Measurements from ENCODE around the gene PJA1. TPM values are rescaled to one million over a fixed set of nuclear protein-coding genes. Genes with fewer than 3 reads are reported as not detected.

Gene PJA1
- total RNA-seq, 5 donors from 2014 or later (not counting 1 experiment from before 2014, with no cell fraction given) = 23.8 to 32.2 (median 26.8) TPM

- no peaks in the 10 kb centered on the region for H3K36me3 ChIP-seq (ENCODE audit: control insufficient read depth in 2 of 2, extremely low read depth in 1 of 2, insufficient read depth in 1 of 2, low read length in 1 of 2)
- no peaks in the 10 kb centered on the region for H3K4me1 ChIP-seq (ENCODE audit: control insufficient read depth in 1 of 2, extremely low read depth in 1 of 2, insufficient read depth in 2 of 2, low read length in 2 of 2)
- no peak overlapping the region for H3K4me3 Mint-ChIP-seq
- H3K27me3 Mint-ChIP-seq = peaks cover 2 to 31% of the 10 kb centered on the region in 2 donors
- H3K27ac ChIP-seq (ENCODE audit: low read length) = no peak overlapping the region
- POLR2A ChIA-PET = interaction anchor here in 1 of 2 donors (1.2 kb wide), 1 partner anchor 10 kb away, joined by 3 read pairs; no protein-coding TSS in a partner anchor
- WGBS (ENCODE audit: insufficient coverage) = no CpG with 5 or more reads among the region's 4 CpGs
- H3K4me1 Mint-ChIP-seq = no peaks in the 10 kb centered on the region
- H3K4me3 ChIP-seq (ENCODE audit: control insufficient read depth in 1 of 2, extremely low read depth in 1 of 2, low read length in 1 of 2) = no peak overlapping the region
- no peaks in the 10 kb centered on the region for H3K36me3 Mint-ChIP-seq
- H3K27ac Mint-ChIP-seq = no peak overlapping the region
- H3K9me3 ChIP-seq = no peaks in the 10 kb centered on the region
- peaks cover 0 to 2% of the 10 kb centered on the region in 2 experiments for H3K27me3 ChIP-seq (replicated peaks in 1 of 2; ENCODE audit: control insufficient read depth in 2 of 2, extremely low read depth in 1 of 2, insufficient read depth in 2 of 2, low read length in 1 of 2)
- no peak for ATAC-seq (replicated peaks in 1 of 4)
- CTCF ChIA-PET = no interaction called here
- no peaks in the 10 kb centered on the region for H3K9me3 Mint-ChIP-seq
- DNase-seq = no peak
These were observed 18.5 kb downstream of the PJA1 start for GRCh38 chrX:69146739-69147138.

DNA sequence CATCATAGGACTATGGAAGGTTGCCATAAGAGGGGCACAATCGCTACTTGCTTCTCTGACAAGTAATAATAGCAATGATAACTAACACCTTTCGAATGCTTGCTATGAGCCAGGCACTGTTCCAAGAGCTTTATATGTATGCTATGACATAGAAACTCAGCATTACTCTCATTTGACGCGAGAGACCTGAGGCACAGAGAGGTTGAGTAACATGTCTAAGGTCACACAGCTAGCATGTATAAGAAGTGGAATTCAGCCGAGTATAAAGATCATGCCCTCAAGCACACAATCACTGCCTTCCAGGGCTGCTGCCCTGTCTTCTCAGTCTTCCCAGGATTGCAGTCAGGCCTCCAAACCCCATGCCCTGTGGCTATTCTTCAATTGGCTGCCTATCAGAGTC is 19.5 kb downstream of the PJA1 start:
- DNase-seq = no peak
- Mint-ChIP-seq H3K4me1 (no peaks in the 10 kb centered on the region), H3K27ac (no peak overlapping the region), H3K36me3 (no peaks in the 10 kb centered on the region), H3K9me3 (no peaks in the 10 kb centered on the region), H3K4me3 (no peak overlapping the region), H3K27me3 (peaks cover 2 to 26% of the 10 kb centered on the region in 2 donors)
- no peaks in the 10 kb centered on the region for H3K36me3 ChIP-seq (ENCODE audit: control insufficient read depth in 2 of 2, extremely low read depth in 1 of 2, insufficient read depth in 1 of 2, low read length in 1 of 2)
- no peak overlapping the region for H3K27ac ChIP-seq (ENCODE audit: low read length)
- no CpG with 5 or more reads among the region's 5 CpGs for WGBS (ENCODE audit: insufficient coverage)
- ATAC-seq (replicated peaks in 1 of 4) = no peak
- peaks cover 0 to 2% of the 10 kb centered on the region in 2 experiments for H3K27me3 ChIP-seq (replicated peaks in 1 of 2; ENCODE audit: control insufficient read depth in 2 of 2, extremely low read depth in 1 of 2, insufficient read depth in 2 of 2, low read length in 1 of 2)
- H3K4me3 ChIP-seq (ENCODE audit: control insufficient read depth in 1 of 2, extremely low read depth in 1 of 2, low read length in 1 of 2) = no peak overlapping the region
- POLR2A ChIA-PET = no interaction called here
- H3K4me1 ChIP-seq (ENCODE audit: control insufficient read depth in 1 of 2, extremely low read depth in 1 of 2, insufficient read depth in 2 of 2, low read length in 2 of 2) = no peaks in the 10 kb centered on the region
- CTCF ChIA-PET = no interaction called here
- H3K9me3 ChIP-seq = no peaks in the 10 kb centered on the region

DNA sequence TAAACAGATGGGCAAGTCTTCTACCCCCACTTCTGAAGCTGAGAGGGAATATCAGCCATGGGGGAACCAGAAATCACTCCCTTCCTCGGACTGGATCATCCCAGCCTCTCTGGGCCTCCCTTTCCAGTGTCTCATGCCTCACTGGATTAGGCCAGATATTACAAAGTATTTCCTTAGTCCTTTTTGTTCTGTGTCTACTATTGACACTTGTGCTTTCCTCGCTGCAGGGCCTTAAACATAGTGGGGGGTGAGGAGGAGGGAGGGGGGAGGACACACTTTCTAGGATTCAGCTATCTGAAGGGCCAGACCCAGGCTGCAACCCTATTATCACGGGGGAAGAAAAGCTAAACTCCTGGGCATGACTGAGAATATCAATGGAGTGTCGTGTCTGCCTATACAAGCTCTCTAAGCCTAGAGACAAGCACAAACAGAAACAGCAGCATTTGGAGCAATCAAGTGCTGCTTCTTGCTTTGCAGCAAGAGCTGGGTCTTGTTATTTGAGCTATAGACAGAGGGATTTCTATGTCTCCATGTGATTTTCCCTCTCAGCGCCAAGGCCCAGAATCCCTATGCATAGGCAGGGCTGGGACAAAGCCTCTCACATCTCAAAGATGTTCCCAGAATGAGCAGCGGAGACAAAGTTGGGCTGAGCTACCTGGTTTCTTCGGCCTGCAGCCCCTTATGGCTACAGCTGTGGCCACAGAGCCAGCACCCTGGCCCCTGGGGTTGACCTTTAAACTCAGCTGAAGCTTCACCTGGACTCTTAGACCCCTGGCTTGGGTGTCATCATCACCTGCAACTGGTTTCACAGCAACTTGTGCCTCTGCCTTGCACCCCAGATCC is 20.2 kb downstream of the PJA1 start:
- H3K4me1 ChIP-seq (ENCODE audit: control insufficient read depth in 1 of 2, extremely low read depth in 1 of 2, insufficient read depth in 2 of 2, low read length in 2 of 2) = no peaks in the 10 kb centered on the region
- no peak overlapping the region for H3K27ac ChIP-seq (ENCODE audit: low read length)
- H3K27me3 ChIP-seq (replicated peaks in 1 of 2; ENCODE audit: control insufficient read depth in 2 of 2, extremely low read depth in 1 of 2, insufficient read depth in 2 of 2, low read length in 1 of 2) = no peaks in the 10 kb centered on the region
- WGBS (ENCODE audit: insufficient coverage) = 20% methylated on average over 1 of the region's 7 CpGs
- Mint-ChIP-seq H3K4me3 (no peak overlapping the region), H3K27me3 (peaks cover 2 to 26% of the 10 kb centered on the region in 2 donors), H3K27ac (no peak overlapping the region), H3K4me1 (no peaks in the 10 kb centered on the region), H3K36me3 (no peaks in the 10 kb centered on the region), H3K9me3 (no peaks in the 10 kb centered on the region)
- no peaks in the 10 kb centered on the region for H3K9me3 ChIP-seq
- H3K4me3 ChIP-seq (ENCODE audit: control insufficient read depth in 1 of 2, extremely low read depth in 1 of 2, low read length in 1 of 2) = no peak overlapping the region
- no peak for ATAC-seq (replicated peaks in 1 of 4)
- POLR2A ChIA-PET = no interaction called here
- no peaks in the 10 kb centered on the region for H3K36me3 ChIP-seq (ENCODE audit: control insufficient read depth in 2 of 2, extremely low read depth in 1 of 2, insufficient read depth in 1 of 2, low read length in 1 of 2)
- CTCF ChIA-PET = no interaction called here
- no peak for DNase-seq

DNA sequence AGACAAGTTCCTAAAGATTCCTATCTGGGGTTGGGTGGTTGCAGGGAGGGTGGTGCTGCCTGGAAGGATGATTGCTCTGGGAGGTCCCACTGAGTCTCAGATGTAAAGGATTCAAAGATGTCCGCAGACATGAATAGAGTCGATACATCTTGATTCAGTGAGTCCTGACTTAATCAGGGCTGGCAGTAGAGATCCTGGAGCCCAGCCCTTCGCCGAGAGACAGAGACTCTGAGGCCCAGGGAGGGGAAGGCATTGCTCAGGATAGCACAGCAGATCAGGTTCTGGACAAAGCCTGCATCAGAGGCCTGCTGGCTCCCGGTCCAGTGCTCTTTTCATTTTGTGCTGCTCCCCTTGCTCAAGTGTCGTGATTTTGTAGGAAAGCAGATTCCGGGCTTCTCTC is 21.7 kb downstream of the PJA1 start:
- DNase-seq (no peak), ATAC-seq (replicated peaks in 1 of 4) (no peak)
- no peak overlapping the region for H3K4me3 Mint-ChIP-seq
- peaks cover 0 to 23% of the 10 kb centered on the region in 2 donors for H3K27me3 Mint-ChIP-seq
- Histone ChIP-seq H3K36me3 (ENCODE audit: control insufficient read depth in 2 of 2, extremely low read depth in 1 of 2, insufficient read depth in 1 of 2, low read length in 1 of 2) (no peaks in the 10 kb centered on the region), H3K4me3 (ENCODE audit: control insufficient read depth in 1 of 2, extremely low read depth in 1 of 2, low read length in 1 of 2) (no peak overlapping the region), H3K9me3 (no peaks in the 10 kb centered on the region), H3K27ac (ENCODE audit: low read length) (no peak overlapping the region), H3K27me3 (replicated peaks in 1 of 2; ENCODE audit: control insufficient read depth in 2 of 2, extremely low read depth in 1 of 2, insufficient read depth in 2 of 2, low read length in 1 of 2) (peaks cover 0 to 2% of the 10 kb centered on the region in 2 experiments), H3K4me1 (ENCODE audit: control insufficient read depth in 1 of 2, extremely low read depth in 1 of 2, insufficient read depth in 2 of 2, low read length in 2 of 2) (no peaks in the 10 kb centered on the region)
- ChIA-PET POLR2A (no interaction called here), CTCF (no interaction called here)
- H3K27ac Mint-ChIP-seq = no peak overlapping the region
- H3K36me3 Mint-ChIP-seq = no peaks in the 10 kb centered on the region
- H3K9me3 Mint-ChIP-seq = no peaks in the 10 kb centered on the region
- no CpG with 5 or more reads among the region's 7 CpGs for WGBS (ENCODE audit: insufficient coverage)
- H3K4me1 Mint-ChIP-seq = no peaks in the 10 kb centered on the region

DNA sequence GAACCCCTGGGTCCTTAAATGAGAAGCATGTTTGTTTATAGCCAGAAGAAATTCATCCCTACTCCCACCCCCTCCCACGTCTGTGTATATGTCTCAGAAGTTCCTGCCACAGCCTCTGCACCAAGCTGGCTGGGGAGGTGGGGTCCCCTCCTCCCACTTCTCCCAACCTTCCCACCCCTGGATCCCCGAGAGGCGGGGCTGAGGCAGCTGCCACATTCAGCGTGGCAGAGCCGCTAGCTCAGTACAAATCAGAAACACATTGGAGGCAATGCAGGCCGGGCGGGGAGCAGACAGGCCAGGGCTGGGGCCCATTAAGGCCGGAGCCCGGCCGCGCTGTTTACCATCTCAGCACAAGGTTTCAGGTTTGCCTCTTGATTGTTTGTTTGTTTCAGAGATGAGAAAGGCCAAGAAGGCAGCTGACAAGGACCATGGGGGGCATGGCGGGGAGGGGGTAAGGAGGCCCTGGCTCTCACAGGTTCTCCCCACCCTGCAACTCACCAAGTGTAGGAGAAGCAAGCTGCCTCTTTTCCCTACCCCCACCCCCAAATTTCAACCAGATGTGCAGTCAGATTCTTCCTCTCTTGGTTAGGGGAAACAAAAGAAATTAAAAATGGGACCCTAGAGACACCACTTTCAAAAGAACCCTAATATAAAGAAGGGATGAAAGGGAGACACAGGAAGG is 22.3 kb downstream of the PJA1 start:
- H3K27ac ChIP-seq (ENCODE audit: low read length) = no peak overlapping the region
- no peaks in the 10 kb centered on the region for H3K36me3 ChIP-seq (ENCODE audit: control insufficient read depth in 2 of 2, extremely low read depth in 1 of 2, insufficient read depth in 1 of 2, low read length in 1 of 2)
- H3K9me3 ChIP-seq = no peaks in the 10 kb centered on the region
- H3K27ac Mint-ChIP-seq = no peak overlapping the region
- H3K4me1 ChIP-seq (ENCODE audit: control insufficient read depth in 1 of 2, extremely low read depth in 1 of 2, insufficient read depth in 2 of 2, low read length in 2 of 2) = no peaks in the 10 kb centered on the region
- ChIA-PET POLR2A (no interaction called here), CTCF (no interaction called here)
- no peak for ATAC-seq (replicated peaks in 1 of 4)
- DNase-seq = no peak
- peaks cover 2 to 19% of the 10 kb centered on the region in 2 donors for H3K27me3 Mint-ChIP-seq
- peaks cover 0 to 4% of the 10 kb centered on the region in 2 experiments for H3K27me3 ChIP-seq (replicated peaks in 1 of 2; ENCODE audit: control insufficient read depth in 2 of 2, extremely low read depth in 1 of 2, insufficient read depth in 2 of 2, low read length in 1 of 2)
- H3K4me3 Mint-ChIP-seq = no peak overlapping the region
- no peaks in the 10 kb centered on the region for H3K36me3 Mint-ChIP-seq
- no peaks in the 10 kb centered on the region for H3K9me3 Mint-ChIP-seq
- no peaks in the 10 kb centered on the region for H3K4me1 Mint-ChIP-seq
- H3K4me3 ChIP-seq (ENCODE audit: control insufficient read depth in 1 of 2, extremely low read depth in 1 of 2, low read length in 1 of 2) = no peak overlapping the region
- WGBS (ENCODE audit: insufficient coverage) = 100% methylated on average over 4 of the region's 12 CpGs

- Mint-ChIP-seq H3K27ac (no peak overlapping the region), H3K36me3 (no peaks in the 10 kb centered on the region), H3K9me3 (no peaks in the 10 kb centered on the region), H3K27me3 (peaks cover 5 to 24% of the 10 kb centered on the region in 2 donors), H3K4me3 (no peak overlapping the region), H3K4me1 (no peaks in the 10 kb centered on the region)
- no CpG with 5 or more reads among the region's 5 CpGs for WGBS (ENCODE audit: insufficient coverage)
- H3K9me3 ChIP-seq = no peaks in the 10 kb centered on the region
- peaks cover 4 to 20% of the 10 kb centered on the region in 2 experiments for H3K27me3 ChIP-seq (replicated peaks in 1 of 2; ENCODE audit: control insufficient read depth in 2 of 2, extremely low read depth in 1 of 2, insufficient read depth in 2 of 2, low read length in 1 of 2)
- H3K4me3 ChIP-seq (ENCODE audit: control insufficient read depth in 1 of 2, extremely low read depth in 1 of 2, low read length in 1 of 2) = no peak overlapping the region
- DNase-seq (no peak), ATAC-seq (replicated peaks in 1 of 4) (no peak)
- no peak overlapping the region for H3K27ac ChIP-seq (ENCODE audit: low read length)
- H3K36me3 ChIP-seq (ENCODE audit: control insufficient read depth in 2 of 2, extremely low read depth in 1 of 2, insufficient read depth in 1 of 2, low read length in 1 of 2) = no peaks in the 10 kb centered on the region
- no peaks in the 10 kb centered on the region for H3K4me1 ChIP-seq (ENCODE audit: control insufficient read depth in 1 of 2, extremely low read depth in 1 of 2, insufficient read depth in 2 of 2, low read length in 2 of 2)
- POLR2A ChIA-PET = no interaction called here
- CTCF ChIA-PET = interaction anchor here in 1 of 2 donors (0.7 kb wide), 1 partner anchor 305 kb away, joined by 10 read pairs; no protein-coding TSS in a partner anchor
These were observed 24.4 kb downstream of the PJA1 start for GRCh38 chrX:69140837-69141236.

All from T-cell (primary cell).